HCT116 (cell line): ENCODE results near the gene RHCG. TPM values are rescaled to one million over a fixed set of nuclear protein-coding genes. Genes with fewer than 3 reads are reported as not detected.

Experiments used
- ATAC-seq: fragments of 200-7000 bp; cut with Tn5 transposase; 2 replicates; pipeline ENCODE4 v1.9.1; 2020; ENCODE audit warnings: mild to moderate bottlenecking, moderate library complexity
- BruUV-seq: library from RNA; stranded (reverse); fragments of 400-500 nt; replicated peaks from 2 replicates; lab custom pipeline; 2021; lab: Mats Ljungman, UMichigan
- CTCF ChIA-PET: fragments of 300-600 bp; sonication (Branson Sonifier 250); formaldehyde crosslinking; loops from one replicate; lab custom pipeline; 2021; ENCODE audit warnings: antibody characterized with exemption; lab: Charles Lee
- POLR2A ChIA-PET: fragments of 300-600, 350-600 bp; sonication (Branson Sonifier 250); formaldehyde crosslinking; loops from one replicate; lab custom pipeline; 2021; ENCODE audit warnings: antibody characterized with exemption; lab: Charles Lee
- RAD21 ChIA-PET, 2 experiments: fragments of 300-600 bp; sonication (Branson Sonifier 250); formaldehyde crosslinking; loops; one replicate each; lab custom pipeline; 2023; ENCODE audit warnings: low total read pairs in 2 of 2; ENCODE audit not compliant: uncharacterized antibody in 2 of 2, unreplicated experiment in 2 of 2, low non-redundant PET in 1 of 2; lab: Charles Lee
- DNase-seq: peaks from one replicate; pipeline ENCODE4 v3.0.0-alpha.2; 2010; ENCODE audit warnings: low read depth, low spot score
- H2AFZ ChIP-seq: fragments of 200-600 bp; shearing (Covaris generic), sonication (generic); 2 replicates; pipeline ENCODE4 v1.6.1; 2017; ENCODE audit warnings: low read depth, mixed run types, mixed read lengths, antibody characterized with exemption, low read length; ENCODE audit not compliant: poor library complexity, severe bottlenecking
- H3K27ac ChIP-seq: 2 replicates; pipeline ENCODE4 v1.5.1; 2012; ENCODE audit warnings: low read depth, low read length
- H3K27me3 ChIP-seq: fragments of 200-600 bp; sonication (generic); 2 replicates; pipeline ENCODE4 v1.6.1; 2016; ENCODE audit warnings: mixed run types, low read length, mixed read lengths; ENCODE audit not compliant: insufficient read depth
- H3K36me3 ChIP-seq, 2 experiments: fragments of 200-500 bp in 1 of 2; fragments of 200-600 bp in 1 of 2; sonication (Bioruptor generic) in 1 of 2; sonication (generic) in 1 of 2; 2 replicates each; pipeline versions ENCODE4 v1.5.1 to v1.6.1; 2014 to 2016; ENCODE audit warnings: low read length in 2 of 2, inconsistent platforms in 1 of 2, mixed read lengths in 1 of 2, mixed run types in 1 of 2; ENCODE audit not compliant: insufficient read depth in 2 of 2, control insufficient read depth in 1 of 2
- H3K4me1 ChIP-seq, 2 experiments: fragments of 200-600 bp in 1 of 2; sonication (generic) in 1 of 2; 2 replicates each; pipeline versions ENCODE4 v1.5.1 to v1.6.1; 2012 to 2017; ENCODE audit warnings: low read length in 2 of 2, inconsistent platforms in 1 of 2, mild to moderate bottlenecking in 1 of 2, mixed read lengths in 1 of 2, mixed run types in 1 of 2, moderate library complexity in 1 of 2; ENCODE audit not compliant: insufficient read depth in 2 of 2, control insufficient read depth in 1 of 2
- H3K4me2 ChIP-seq: fragments of 200-600 bp; sonication (generic); 2 replicates; pipeline ENCODE4 v1.6.1; 2017; ENCODE audit warnings: mixed run types, low read length, mixed read lengths
- H3K4me3 ChIP-seq, 2 experiments: fragments of 200-600 bp in 1 of 2; sonication (generic) in 1 of 2; replicated peaks in 1 of 2; 2 replicates each; pipeline ENCODE4 v1.5.1; 2011 to 2016; ENCODE audit warnings: low read length in 2 of 2, control low read depth in 1 of 2, low read depth in 1 of 2, mild to moderate bottlenecking in 1 of 2, mixed read lengths in 1 of 2, mixed run types in 1 of 2
- H3K79me2 ChIP-seq: fragments of 200-600 bp; sonication (generic); 2 replicates; pipeline ENCODE4 v1.6.1; 2017; ENCODE audit warnings: mild to moderate bottlenecking, mixed run types, low read length, moderate library complexity, mixed read lengths; ENCODE audit not compliant: insufficient read depth
- H3K9ac ChIP-seq: fragments of 200-600 bp; sonication (generic); 2 replicates; pipeline ENCODE4 v1.6.1; 2016; ENCODE audit warnings: low read length, mixed read lengths
- H3K9me2 ChIP-seq: fragments of 200-600 bp; sonication (generic), shearing (Covaris generic); 2 replicates; pipeline ENCODE4 v1.6.1; 2017; ENCODE audit warnings: mixed run types, mild to moderate bottlenecking, moderate library complexity; ENCODE audit not compliant: insufficient read depth
- H3K9me3 ChIP-seq, 2 experiments: fragments of 200-500 bp in 1 of 2; fragments of 200-600 bp in 1 of 2; sonication (Bioruptor generic) in 1 of 2; sonication (generic) in 1 of 2; 2 replicates each; pipeline ENCODE4 v1.6.1; 2014 to 2017; ENCODE audit warnings: low read length in 2 of 2, mixed read lengths in 2 of 2, inconsistent platforms in 1 of 2, low read depth in 1 of 2, mild to moderate bottlenecking in 1 of 2, mixed run types in 1 of 2, moderate library complexity in 1 of 2; ENCODE audit not compliant: control insufficient read depth in 1 of 2, insufficient read depth in 1 of 2
- H4K20me1 ChIP-seq: fragments of 200-600 bp; sonication (generic), shearing (Covaris generic); 2 replicates; pipeline ENCODE4 v1.6.1; 2017; ENCODE audit warnings: mixed run types, mild to moderate bottlenecking, moderate library complexity; ENCODE audit not compliant: insufficient read depth
- ATF3 ChIP-seq: IDR thresholded peaks from 2 replicates; pipeline ENCODE4 v1.6.1; 2012
- CBX3 ChIP-seq: IDR thresholded peaks from 2 replicates; pipeline ENCODE4 v1.6.1; 2012; ENCODE audit warnings: low read depth
- CTCF ChIP-seq, 3 experiments: fragments of 200-600 bp in 1 of 3; sonication (generic) in 1 of 3; IDR thresholded peaks in 2 of 3; conservative IDR thresholded peaks in 1 of 3; 2 replicates each; pipeline ENCODE4 v1.5.1; 2012 to 2017; ENCODE audit warnings: low read depth in 2 of 3, low read length in 2 of 3, antibody characterized with exemption in 1 of 3, borderline replicate concordance in 1 of 3, control low read depth in 1 of 3, mild to moderate bottlenecking in 1 of 3, mixed read lengths in 1 of 3, mixed run types in 1 of 3, moderate library complexity in 1 of 3; ENCODE audit not compliant: insufficient read depth in 1 of 3
- EZH2 ChIP-seq: fragments of 200-600 bp; sonication (generic); IDR thresholded peaks from 2 replicates; pipeline ENCODE4 v1.6.1; 2017; ENCODE audit warnings: antibody characterized with exemption, mixed run types
- FOSL1 ChIP-seq: IDR thresholded peaks from 2 replicates; pipeline ENCODE4 v1.6.1; 2012; ENCODE audit warnings: low read depth
- MAX ChIP-seq: IDR thresholded peaks from 2 replicates; pipeline ENCODE4 v1.6.1; 2012
- POLR2A ChIP-seq: IDR thresholded peaks from 2 replicates; pipeline ENCODE4 v1.7.0; 2011; ENCODE audit warnings: borderline replicate concordance; ENCODE audit not compliant: insufficient read depth, insufficient read length; ENCODE audit errors: extremely low read depth
- POLR2AphosphoS5 ChIP-seq: IDR thresholded peaks from 2 replicates; pipeline ENCODE4 v1.6.1; 2011; ENCODE audit warnings: mild to moderate bottlenecking, low read depth, low read length, moderate library complexity
- RAD21 ChIP-seq: IDR thresholded peaks from 2 replicates; pipeline ENCODE4 v1.6.1; 2012; ENCODE audit warnings: low read depth, mild to moderate bottlenecking
- SIN3A ChIP-seq: IDR thresholded peaks from 2 replicates; pipeline ENCODE4 v1.6.1; 2012; ENCODE audit warnings: low read depth
- SP1 ChIP-seq: IDR thresholded peaks from 2 replicates; pipeline ENCODE4 v1.6.1; 2012; ENCODE audit warnings: low read depth
- TCF7L2 ChIP-seq: IDR thresholded peaks from 2 replicates; pipeline ENCODE4 v1.7.0; 2011; ENCODE audit warnings: borderline replicate concordance, inconsistent platforms; ENCODE audit not compliant: insufficient read depth, insufficient read length; ENCODE audit errors: extremely low read depth
- ZFX ChIP-seq: fragments of 450-650 bp; IDR thresholded peaks from 2 replicates; pipeline ENCODE4 v1.6.1; 2017
- ZNF274 ChIP-seq: fragments of 200-500 bp; sonication (Bioruptor generic); IDR thresholded peaks from 2 replicates; pipeline ENCODE4 v1.6.1; 2014; ENCODE audit warnings: mild to moderate bottlenecking, low read depth, low read length, inconsistent platforms
- intact Hi-C: fragments of 100-400 bp; cut with micrococcal nuclease; formaldehyde crosslinking; loops from 2 replicates; pipeline ENCODE4 v1.10.0; 2022
- total RNA-seq: library from RNA; stranded (reverse); gene quantifications from one replicate; pipeline ENCODE4 v1.2.1, GENCODE V29; 2021; ENCODE audit not compliant: unreplicated experiment

RHCG gene
- total RNA-seq, 1 experiment from 2014 or later = not detected

- no peaks in the 10 kb centered on the region for H3K79me2 ChIP-seq
- intact Hi-C loops = no loop called here
- no peak overlapping the region for H3K4me3 ChIP-seq
- POLR2A ChIA-PET = no interaction called here
- BruUV-seq = no TSS peak
- H4K20me1 ChIP-seq = no peaks in the 10 kb centered on the region
- H3K9ac ChIP-seq = no peak overlapping the region
- H3K4me2 ChIP-seq = no peak overlapping the region
- no peaks in the 10 kb centered on the region for H3K9me3 ChIP-seq
- H3K27me3 ChIP-seq = no peaks in the 10 kb centered on the region
- RAD21 ChIA-PET = no interaction called here
- CTCF ChIA-PET = interaction anchor here (1.7 to 1.9 kb wide), 3 partner anchors 10 to 382 kb away, joined by 4 to 6 read pairs (median 5); no protein-coding TSS in a partner anchor
- H3K9me2 ChIP-seq = no peaks in the 10 kb centered on the region
- ATAC-seq = no peak
- TF ChIP-seq ATF3 (no peak), TCF7L2 (no peak), RAD21 (no peak), POLR2A (no peak), SIN3A (no peak), POLR2AphosphoS5 (no peak), CTCF (IDR thresholded peaks at IDR 0.05 in 2 of 3, conservative IDR thresholded peaks at IDR 0.05 in 1 of 3; ENCODE audit: borderline replicate concordance in 1 of 3, insufficient read depth in 1 of 3, low read depth in 2 of 3, low read length in 2 of 3) (no peak), EZH2 (no peak), CBX3 (no peak), MAX (no peak), ZNF274 (no peak), SP1 (no peak), ZFX (no peak), FOSL1 (no peak)
- no peak for DNase-seq
- H2AFZ ChIP-seq = no peak overlapping the region
- H3K27ac ChIP-seq = no peak overlapping the region
- peaks cover 4 to 12% of the 10 kb centered on the region in 2 experiments for H3K4me1 ChIP-seq
- H3K36me3 ChIP-seq = no peaks in the 10 kb centered on the region
Observed at GRCh38 chr15:89492934-89493631, 3.3 kb downstream of the RHCG start.
